Activated CD4-positive, CD25-positive, alpha-beta regulatory T cell treated with anti-CD3 and anti-CD28 coated beads, Interleukin-2, amount 50 U/mL, for 72 hours (primary cell): ENCODE measurements around the gene DNASE2B.

Experiments used
- DNase-seq: peaks from one replicate; pipeline ENCODE4 v3.0.0; 2021

DNASE2B gene

GRCh38 chr1:84398175-84399155 lies at the start of gene DNASE2B:
TSS of gene DNASE2B (plus strand) at chr1:84398484. CDS start at chr1:84398565, 81 bp downstream.
- no peak for DNase-seq

- DNase-seq: no peak
These were observed 49.5 kb upstream of the DNASE2B start for GRCh38 chr1:84348759-84349158.

GRCh38 chr1:84350104-84350503 lies 48.2 kb upstream of the DNASE2B start:
- no peak for DNase-seq

- DNase-seq: no peak
These were observed 47.7 kb upstream of the DNASE2B start for GRCh38 chr1:84350550-84350949.

- no peak for DNase-seq
These were observed 45.8 kb upstream of the DNASE2B start for GRCh38 chr1:84352298-84353106.

- DNase-seq: no peak
These were observed 44.6 kb upstream of the DNASE2B start for GRCh38 chr1:84353695-84354094.

GRCh38 chr1:84355556-84355955 lies 42.7 kb upstream of the DNASE2B start:
- DNase-seq: no peak

GRCh38 chr1:84356881-84357280 lies 41.4 kb upstream of the DNASE2B start:
- no peak for DNase-seq

GRCh38 chr1:84358695-84359094 lies 39.6 kb upstream of the DNASE2B start:
- no peak for DNase-seq

- DNase-seq: no peak
These were observed 38.0 kb upstream of the DNASE2B start for GRCh38 chr1:84360316-84360715.

GRCh38 chr1:84361796-84362195 lies 36.5 kb upstream of the DNASE2B start:
- no peak for DNase-seq

- no peak for DNase-seq
These were observed 35.3 kb upstream of the DNASE2B start for GRCh38 chr1:84363019-84363418.

- DNase-seq: no peak
These were observed 34.7 kb upstream of the DNASE2B start for GRCh38 chr1:84363622-84364021.

- DNase-seq: no peak
These were observed 32.8 kb upstream of the DNASE2B start for GRCh38 chr1:84365225-84366221.

- no peak for DNase-seq
These were observed 31.5 kb upstream of the DNASE2B start for GRCh38 chr1:84366786-84367185.

GRCh38 chr1:84367219-84367618 lies 31.1 kb upstream of the DNASE2B start:
- no peak for DNase-seq

GRCh38 chr1:84368441-84368840 lies 29.8 kb upstream of the DNASE2B start:
- DNase-seq: no peak

GRCh38 chr1:84370266-84370665 lies 28.0 kb upstream of the DNASE2B start:
- DNase-seq: no peak

GRCh38 chr1:84370831-84371394 lies 27.4 kb upstream of the DNASE2B start:
- no peak for DNase-seq

- no peak for DNase-seq
These were observed 24.7 kb upstream of the DNASE2B start for GRCh38 chr1:84373436-84374141.

GRCh38 chr1:84374991-84375696 lies 23.1 kb upstream of the DNASE2B start:
- no peak for DNase-seq
